Mammary epithelial cell (primary cell): ENCODE measurements around the gene DSCAML1.

Experiments
- CTCF ChIP-seq, 2 donors: IDR thresholded peaks in 1 of 2; conservative IDR thresholded peaks in 1 of 2; 2 replicates each; pipeline ENCODE4 v1.5.1; 2011 to 2012; ENCODE audit warnings: inconsistent platforms in 2 of 2, low read length in 2 of 2, mild to moderate bottlenecking in 2 of 2, control low read depth in 1 of 2, low read depth in 1 of 2; ENCODE audit not compliant: insufficient read depth in 1 of 2; ENCODE audit errors: extremely low read depth in 1 of 2
- EZH2 ChIP-seq: IDR thresholded peaks from 2 replicates; pipeline ENCODE4 v1.6.1; 2012; ENCODE audit warnings: low read length, inconsistent platforms, borderline replicate concordance

- TF ChIP-seq CTCF (conservative IDR thresholded peaks at IDR 0.05 in 1 of 2, IDR thresholded peaks at IDR 0.05 in 1 of 2; ENCODE audit: extremely low read depth in 1 of 2, insufficient read depth in 1 of 2, low read depth in 1 of 2, low read length in 2 of 2): no peak
- TF ChIP-seq EZH2: no peak
Measured at GRCh38 chr11:117459123-117459978, 337.7 kb downstream of the DSCAML1 start.
